ENCODE results near the gene ESR2.

The ESR2 gene

GRCh38 chr14:64074961-64075612 is 219.1 kb downstream of the ESR2 start:
- no peak overlapping the region for H3K27ac ChIP-seq
- H3K9me3 ChIP-seq = no peaks in the 10 kb centered on the region
- intact Hi-C loops (cut with DNase I; ENCODE audit: low total_unique reads) = no loop called here
- H3K27me3 ChIP-seq = no peaks in the 10 kb centered on the region
- H3K4me3 ChIP-seq = no peak overlapping the region
- H3K4me1 ChIP-seq = no peaks in the 10 kb centered on the region
- no peak for TF ChIP-seq CTCF (IDR thresholded peaks at IDR 0.05)
- peaks cover 27 to 73% (median 60%) of the 10 kb centered on the region in 3 donors for H3K36me3 ChIP-seq
- no peak for DNase-seq

GRCh38 chr14:64069634-64070359 is 224.4 kb downstream of the ESR2 start:
- no peak overlapping the region for H3K4me3 ChIP-seq
- H3K4me1 ChIP-seq = no peaks in the 10 kb centered on the region
- TF ChIP-seq CTCF (IDR thresholded peaks at IDR 0.05) = no peak
- no peak overlapping the region for H3K27ac ChIP-seq
- no peaks in the 10 kb centered on the region for H3K27me3 ChIP-seq
- no peak for DNase-seq
- H3K36me3 ChIP-seq = peaks cover 39 to 86% (median 78%) of the 10 kb centered on the region in 3 donors
- intact Hi-C loops (cut with DNase I; ENCODE audit: low total_unique reads) = no loop called here
- no peaks in the 10 kb centered on the region for H3K9me3 ChIP-seq

GRCh38 chr14:64064447-64064846 is 229.7 kb downstream of the ESR2 start:
- Histone ChIP-seq H3K27ac (no peak overlapping the region), H3K36me3 (peaks cover 26 to 54% (median 35%) of the 10 kb centered on the region in 3 donors), H3K4me1 (peaks cover 0 to 18% (median 4%) of the 10 kb centered on the region in 4 donors), H3K4me3 (no peak overlapping the region), H3K9me3 (no peaks in the 10 kb centered on the region), H3K27me3 (no peaks in the 10 kb centered on the region)
- intact Hi-C loops (cut with DNase I; ENCODE audit: low total_unique reads) = no loop called here
- TF ChIP-seq CTCF (IDR thresholded peaks at IDR 0.05) = no peak
- no peak for DNase-seq

- Histone ChIP-seq H3K27me3 (no peaks in the 10 kb centered on the region), H3K9me3 (no peaks in the 10 kb centered on the region), H3K27ac (no peak overlapping the region), H3K36me3 (peaks cover 23 to 41% (median 26%) of the 10 kb centered on the region in 3 donors), H3K4me1 (peaks cover 0 to 18% (median 4%) of the 10 kb centered on the region in 4 donors), H3K4me3 (no peak overlapping the region)
- no peak for TF ChIP-seq CTCF (IDR thresholded peaks at IDR 0.05)
- intact Hi-C loops (cut with DNase I; ENCODE audit: low total_unique reads) = no loop called here
- DNase-seq = no peak
These were observed 231.6 kb downstream of the ESR2 start for GRCh38 chr14:64062381-64063115.

- no peak overlapping the region for H3K4me3 ChIP-seq
- intact Hi-C loops (cut with DNase I; ENCODE audit: low total_unique reads) = no loop called here
- H3K9me3 ChIP-seq = no peaks in the 10 kb centered on the region
- no peaks in the 10 kb centered on the region for H3K27me3 ChIP-seq
- H3K4me1 ChIP-seq = peaks cover 0 to 18% (median 4%) of the 10 kb centered on the region in 4 donors
- H3K27ac ChIP-seq = no peak overlapping the region
- TF ChIP-seq CTCF (IDR thresholded peaks at IDR 0.05) = no peak
- DNase-seq = no peak
- peaks cover 20 to 32% (median 22%) of the 10 kb centered on the region in 3 donors for H3K36me3 ChIP-seq
These were observed 232.5 kb downstream of the ESR2 start for GRCh38 chr14:64061706-64062105.

All from tibial artery (tissue), 4 donors.